Measurements from ENCODE around the gene SH2D6. TPM values are rescaled to one million over a fixed set of nuclear protein-coding genes. Genes with fewer than 3 reads are reported as not detected.
A peak's percentile ranks its signal among the peaks of the same experiment; 100 is the strongest.

SH2D6 gene
- total and polyA plus RNA-seq, 8 donors = 1.1 to 14.5 (median 2.2) TPM; not detected in 2

- Histone ChIP-seq H3K4me1 (no peaks in the 10 kb centered on the region), H3K27me3 (no peaks in the 10 kb centered on the region), H3K4me3 (no peak overlapping the region), H3K27ac (no peak overlapping the region), H3K36me3 (no peaks in the 10 kb centered on the region), H3K9me3 (no peaks in the 10 kb centered on the region)
- intact Hi-C loops (cut with DNase I; ENCODE audit: low total_unique reads) = no loop called here
- TF ChIP-seq POLR2A (IDR thresholded peaks at IDR 0.05) (no peak), POLR2AphosphoS5 (IDR thresholded peaks at IDR 0.05) (no peak), EP300 (IDR thresholded peaks at IDR 0.05) (no peak)
- DNase-seq = no peak
- WGBS, 5 donors = 85 to 100% (median 88%) methylated on average over 2 of the region's 2 CpGs
Measured at GRCh38 chr2:85462322-85462721, 43.8 kb downstream of the SH2D6 start.

GRCh38 chr2:85468096-85468703 lies 49.7 kb downstream of the SH2D6 start:
- WGBS, 5 donors = 64 to 76% (median 65%) methylated on average over 8 of the region's 8 CpGs
- peaks cover 16 to 39% (median 34%) of the 10 kb centered on the region in 4 donors for H3K4me1 ChIP-seq
- H3K27me3 ChIP-seq = no peaks in the 10 kb centered on the region
- TF ChIP-seq POLR2A (IDR thresholded peaks at IDR 0.05) = no peak
- TF ChIP-seq CTCF (IDR thresholded peaks at IDR 0.05) = no peak
- no peak for TF ChIP-seq EP300 (IDR thresholded peaks at IDR 0.05)
- no peak for TF ChIP-seq POLR2AphosphoS5 (IDR thresholded peaks at IDR 0.05)
- intact Hi-C loops (cut with DNase I; ENCODE audit: low total_unique reads) = no loop called here
- no peak overlapping the region for H3K4me3 ChIP-seq
- no peaks in the 10 kb centered on the region for H3K9me3 ChIP-seq
- DNase-seq = no peak
- H3K27ac ChIP-seq = peak overlapping the region; percentile 57 to 72 (median 66)
- no peaks in the 10 kb centered on the region for H3K36me3 ChIP-seq

GRCh38 chr2:85468704-85469349 lies 50.3 kb downstream of the SH2D6 start:
- H3K9me3 ChIP-seq = no peaks in the 10 kb centered on the region
- peak overlapping the region; percentile 54 to 72 (median 60) for H3K27ac ChIP-seq
- WGBS, 5 donors = 27 to 60% (median 48%) methylated on average over 12 of the region's 12 CpGs
- DNase-seq = peak; percentile 86 to 87
- no peaks in the 10 kb centered on the region for H3K36me3 ChIP-seq
- intact Hi-C loops (cut with DNase I; ENCODE audit: low total_unique reads) = no loop called here
- peaks cover 16 to 39% (median 34%) of the 10 kb centered on the region in 4 donors for H3K4me1 ChIP-seq
- peak in 2 of 3 donors; percentile 26 to 41 for TF ChIP-seq POLR2AphosphoS5 (IDR thresholded peaks at IDR 0.05)
- peak in 1 of 7 experiments; percentile 26 for TF ChIP-seq CTCF (IDR thresholded peaks at IDR 0.05)
- no peak for TF ChIP-seq EP300 (IDR thresholded peaks at IDR 0.05)
- no peak for TF ChIP-seq POLR2A (IDR thresholded peaks at IDR 0.05)
- no peaks in the 10 kb centered on the region for H3K27me3 ChIP-seq
- no peak overlapping the region for H3K4me3 ChIP-seq

GRCh38 chr2:85470850-85471800 lies 52.6 kb downstream of the SH2D6 start:
- H3K27me3 ChIP-seq = no peaks in the 10 kb centered on the region
- H3K4me1 ChIP-seq = peaks cover 16 to 39% (median 34%) of the 10 kb centered on the region in 4 donors
- intact Hi-C loops (cut with DNase I; ENCODE audit: low total_unique reads) = no loop called here
- TF ChIP-seq EP300 (IDR thresholded peaks at IDR 0.05) = no peak
- TF ChIP-seq CTCF (IDR thresholded peaks at IDR 0.05) = no peak
- TF ChIP-seq POLR2A (IDR thresholded peaks at IDR 0.05) = no peak
- TF ChIP-seq POLR2AphosphoS5 (IDR thresholded peaks at IDR 0.05) = no peak
- DNase-seq = peak; percentile 64 to 81
- H3K27ac ChIP-seq = peak overlapping the region; percentile 50 to 80 (median 77)
- no peaks in the 10 kb centered on the region for H3K9me3 ChIP-seq
- H3K36me3 ChIP-seq = no peaks in the 10 kb centered on the region
- no peak overlapping the region for H3K4me3 ChIP-seq
- 28 to 40% (median 33%) methylated on average over 8 to 11 of the region's 11 CpGs for WGBS, 5 donors
